Peyer's patch (tissue), 4 donors: ENCODE measurements around the gene EYA2. TPM values are rescaled to one million over a fixed set of nuclear protein-coding genes. Genes with fewer than 3 reads are reported as not detected.

Experiments
- DNase-seq, 3 donors: peaks; one replicate each; pipeline ENCODE4 v3.0.0-alpha.2; 2017 to 2019
- H3K27ac ChIP-seq, 4 donors: fragments of 200-600 bp; sonication (generic); one replicate each; pipeline ENCODE4 v1.5.1; 2016 to 2019
- H3K27me3 ChIP-seq, 2 donors: fragments of 200-600 bp; sonication (generic); one replicate each; pipeline ENCODE4 v1.5.1; 2019
- H3K36me3 ChIP-seq, 3 donors: fragments of 200-600 bp; sonication (generic); one replicate each; pipeline ENCODE4 v1.5.1; 2016 to 2019
- H3K4me1 ChIP-seq, 4 donors: fragments of 200-600 bp; sonication (generic); one replicate each; pipeline ENCODE4 v1.5.1; 2016 to 2019
- H3K4me3 ChIP-seq, 4 donors: fragments of 200-600 bp; sonication (generic); 1 replicate in 3 of 4; 2 replicates in 1 of 4; pipeline ENCODE4 v1.5.1; 2016 to 2019; ENCODE audit warnings: mild to moderate bottlenecking in 1 of 4
- H3K9me3 ChIP-seq, 4 donors: fragments of 200-600 bp; sonication (generic); one replicate each; pipeline ENCODE4 v1.5.1; 2016 to 2019; ENCODE audit warnings: mild to moderate bottlenecking in 1 of 4
- POLR2A ChIP-seq, 2 donors: fragments of 450-650 bp; IDR thresholded peaks; one replicate each; pipeline ENCODE4 v1.5.1; 2017; ENCODE audit warnings: antibody characterized with exemption in 2 of 2, mild to moderate bottlenecking in 2 of 2, moderate library complexity in 2 of 2
- total RNA-seq, 4 donors: library from RNA; depleted of rRNA; stranded (reverse); fragments of >200 nt; gene quantifications; one replicate each; pipeline ENCODE4 v1.1.0, GENCODE V29; 2016
- TF ChIP-seq, protein P1 (sequence below), 6 experiments: fragments of 450-650 bp in 4 of 6; fragments of 200-600 bp in 2 of 6; sonication (generic) in 1 of 6; IDR thresholded peaks; one replicate each; pipeline ENCODE4 v1.5.1; 2017 to 2019; ENCODE audit warnings: antibody characterized with exemption in 6 of 6, mild to moderate bottlenecking in 3 of 6, moderate library complexity in 1 of 6

EYA2 gene
- total RNA-seq, 4 donors from 2014 or later, result 0.40 to 1.7 TPM; not detected in 2

- Histone ChIP-seq H3K36me3 (no peaks in the 10 kb centered on the region), H3K4me1 (no peaks in the 10 kb centered on the region), H3K27me3 (no peaks in the 10 kb centered on the region), H3K27ac (no peak overlapping the region), H3K4me3 (no peak overlapping the region), H3K9me3 (no peaks in the 10 kb centered on the region)
- TF ChIP-seq, protein P1, sequence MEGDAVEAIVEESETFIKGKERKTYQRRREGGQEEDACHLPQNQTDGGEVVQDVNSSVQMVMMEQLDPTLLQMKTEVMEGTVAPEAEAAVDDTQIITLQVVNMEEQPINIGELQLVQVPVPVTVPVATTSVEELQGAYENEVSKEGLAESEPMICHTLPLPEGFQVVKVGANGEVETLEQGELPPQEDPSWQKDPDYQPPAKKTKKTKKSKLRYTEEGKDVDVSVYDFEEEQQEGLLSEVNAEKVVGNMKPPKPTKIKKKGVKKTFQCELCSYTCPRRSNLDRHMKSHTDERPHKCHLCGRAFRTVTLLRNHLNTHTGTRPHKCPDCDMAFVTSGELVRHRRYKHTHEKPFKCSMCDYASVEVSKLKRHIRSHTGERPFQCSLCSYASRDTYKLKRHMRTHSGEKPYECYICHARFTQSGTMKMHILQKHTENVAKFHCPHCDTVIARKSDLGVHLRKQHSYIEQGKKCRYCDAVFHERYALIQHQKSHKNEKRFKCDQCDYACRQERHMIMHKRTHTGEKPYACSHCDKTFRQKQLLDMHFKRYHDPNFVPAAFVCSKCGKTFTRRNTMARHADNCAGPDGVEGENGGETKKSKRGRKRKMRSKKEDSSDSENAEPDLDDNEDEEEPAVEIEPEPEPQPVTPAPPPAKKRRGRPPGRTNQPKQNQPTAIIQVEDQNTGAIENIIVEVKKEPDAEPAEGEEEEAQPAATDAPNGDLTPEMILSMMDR (IDR thresholded peaks at IDR 0.05), result no peak
- TF ChIP-seq POLR2A (IDR thresholded peaks at IDR 0.05), result no peak
- DNase-seq, result no peak
These were observed 73.0 kb downstream of the EYA2 start for GRCh38 chr20:46967646-46968045.

GRCh38 chr20:46970937-46971630, 76.4 kb downstream of the EYA2 start:
- Histone ChIP-seq H3K4me3 (no peak overlapping the region), H3K27ac (no peak overlapping the region), H3K27me3 (no peaks in the 10 kb centered on the region), H3K4me1 (no peaks in the 10 kb centered on the region), H3K9me3 (no peaks in the 10 kb centered on the region), H3K36me3 (no peaks in the 10 kb centered on the region)
- TF ChIP-seq POLR2A (IDR thresholded peaks at IDR 0.05), result no peak
- TF ChIP-seq, protein P1 (IDR thresholded peaks at IDR 0.05), result no peak
- no peak for DNase-seq

DNA sequence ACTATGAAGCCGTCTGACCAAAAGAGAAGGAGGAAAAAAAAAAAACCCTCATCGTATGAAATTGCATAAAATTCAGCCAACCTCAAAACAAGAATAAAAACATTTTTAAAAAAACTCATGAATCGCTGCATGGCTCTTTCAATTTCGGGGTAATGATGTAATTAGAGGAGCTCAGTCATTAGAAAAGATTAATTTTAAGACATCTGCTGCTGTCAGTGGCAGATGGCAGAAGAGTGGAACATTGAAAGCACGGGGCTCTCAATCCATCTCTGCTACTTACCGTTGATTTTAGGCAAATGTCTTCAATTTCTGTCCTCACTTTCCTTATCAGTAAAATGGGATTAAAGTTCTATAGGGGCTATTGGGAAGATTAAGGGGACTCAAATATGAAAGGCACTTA, 79.1 kb downstream of the EYA2 start:
- no peaks in the 10 kb centered on the region for H3K4me1 ChIP-seq
- no peaks in the 10 kb centered on the region for H3K36me3 ChIP-seq
- no peak for DNase-seq
- TF ChIP-seq, protein P1 (IDR thresholded peaks at IDR 0.05), result no peak
- no peak for TF ChIP-seq POLR2A (IDR thresholded peaks at IDR 0.05)
- H3K4me3 ChIP-seq, result no peak overlapping the region
- no peak overlapping the region for H3K27ac ChIP-seq
- no peaks in the 10 kb centered on the region for H3K27me3 ChIP-seq
- H3K9me3 ChIP-seq, result no peaks in the 10 kb centered on the region

GRCh38 chr20:46974669-46975434, 80.2 kb downstream of the EYA2 start:
- no peaks in the 10 kb centered on the region for H3K4me1 ChIP-seq
- no peak overlapping the region for H3K4me3 ChIP-seq
- no peak for DNase-seq
- no peak overlapping the region for H3K27ac ChIP-seq
- H3K9me3 ChIP-seq, result no peaks in the 10 kb centered on the region
- H3K27me3 ChIP-seq, result no peaks in the 10 kb centered on the region
- H3K36me3 ChIP-seq, result no peaks in the 10 kb centered on the region
- TF ChIP-seq, protein P1 (IDR thresholded peaks at IDR 0.05), result no peak
- no peak for TF ChIP-seq POLR2A (IDR thresholded peaks at IDR 0.05)

- TF ChIP-seq POLR2A (IDR thresholded peaks at IDR 0.05), result no peak
- TF ChIP-seq, protein P1 (IDR thresholded peaks at IDR 0.05), result no peak
- no peak for DNase-seq
- H3K27ac ChIP-seq, result no peak overlapping the region
These were observed 81.3 kb downstream of the EYA2 start for GRCh38 chr20:46975976-46976375.

More at GRCh38 chr20:46975976-46976375, 81.3 kb downstream of the EYA2 start:
- H3K36me3 ChIP-seq, result no peaks in the 10 kb centered on the region
- H3K4me3 ChIP-seq, result no peak overlapping the region
- no peaks in the 10 kb centered on the region for H3K27me3 ChIP-seq
- H3K9me3 ChIP-seq, result no peaks in the 10 kb centered on the region
- no peaks in the 10 kb centered on the region for H3K4me1 ChIP-seq
